PC-9 (cell line): ENCODE data around the gene THSD8. TPM values are rescaled to one million over a fixed set of nuclear protein-coding genes. Genes with fewer than 3 reads are reported as not detected.

Source experiments
- BruUV-seq: library from RNA; stranded (reverse); fragments of 400-500 nt; replicated peaks from 2 replicates; lab custom pipeline; 2021; lab: Mats Ljungman, UMichigan
- CTCF ChIA-PET: fragments of 300-600 bp; sonication (Branson Sonifier 250); formaldehyde crosslinking; loops from one replicate; lab custom pipeline; 2022; ENCODE audit warnings: antibody characterized with exemption; lab: Charles Lee
- POLR2A ChIA-PET: fragments of 300-600 bp; sonication (Branson Sonifier 250); formaldehyde crosslinking; loops from one replicate; lab custom pipeline; 2022; ENCODE audit warnings: antibody characterized with exemption; ENCODE audit not compliant: unreplicated experiment; lab: Charles Lee
- DNase-seq, 2 experiments: peaks; one replicate each; pipeline versions ENCODE4 v3.0.0 to v3.0.0-alpha.2; 2015 to 2022; ENCODE audit warnings: mixed read lengths in 1 of 2
- H2AFZ ChIP-seq: fragments of 200-600 bp; sonication (generic); 2 replicates; pipeline ENCODE4 v1.8.1; 2017; ENCODE audit warnings: antibody characterized with exemption
- H3F3A ChIP-seq: fragments of 200-600 bp; sonication (generic); 2 replicates; pipeline ENCODE4 v1.8.1; 2017; ENCODE audit warnings: antibody characterized with exemption, mild to moderate bottlenecking, low read depth; ENCODE audit not compliant: insufficient read depth
- H3K27ac ChIP-seq: fragments of 200-600 bp; sonication (generic); 2 replicates; pipeline ENCODE4 v1.6.1; 2016; ENCODE audit warnings: mixed run types
- H3K27me3 ChIP-seq: fragments of 200-600 bp; sonication (generic); 2 replicates; pipeline ENCODE4 v1.6.1; 2016; ENCODE audit warnings: low read depth, mixed run types; ENCODE audit not compliant: insufficient read depth
- H3K36me3 ChIP-seq: fragments of 200-600 bp; sonication (generic); 2 replicates; pipeline ENCODE4 v1.6.1; 2016; ENCODE audit warnings: low read depth, mixed run types
- H3K4me1 ChIP-seq: fragments of 200-600 bp; sonication (generic); replicated peaks from 2 replicates; pipeline ENCODE4 v1.6.1; 2016; ENCODE audit warnings: mixed run types; ENCODE audit not compliant: insufficient read depth
- H3K4me2 ChIP-seq: fragments of 200-600 bp; sonication (generic); 2 replicates; pipeline ENCODE4 v1.6.1; 2017; ENCODE audit warnings: mixed run types
- H3K4me3 ChIP-seq: fragments of 200-600 bp; sonication (generic); 2 replicates; pipeline ENCODE4 v1.6.1; 2016; ENCODE audit warnings: mixed run types
- H3K79me2 ChIP-seq: fragments of 200-600 bp; sonication (generic); 2 replicates; pipeline ENCODE4 v1.6.1; 2017; ENCODE audit warnings: low read depth, mixed run types
- H3K9me2 ChIP-seq: fragments of 200-600 bp; sonication (generic); 2 replicates; pipeline ENCODE4 v1.8.1; 2017; ENCODE audit warnings: mild to moderate bottlenecking; ENCODE audit not compliant: insufficient read depth
- H3K9me3 ChIP-seq: fragments of 200-600 bp; sonication (generic); 2 replicates; pipeline ENCODE4 v1.8.1; 2016; ENCODE audit warnings: low read depth; ENCODE audit not compliant: insufficient read depth
- H4K20me1 ChIP-seq: fragments of 200-600 bp; sonication (generic); 2 replicates; pipeline ENCODE4 v1.8.1; 2017; ENCODE audit not compliant: insufficient read depth
- CTCF ChIP-seq: fragments of 200-600 bp; sonication (generic); conservative IDR thresholded peaks from 2 replicates; pipeline ENCODE4 v1.6.1; 2017; ENCODE audit warnings: mixed run types, antibody characterized with exemption, mild to moderate bottlenecking, moderate library complexity
- EZH2 ChIP-seq: fragments of 200-600 bp; sonication (generic); IDR thresholded peaks from 2 replicates; pipeline ENCODE4 v1.8.0; 2017; ENCODE audit warnings: antibody characterized with exemption, low read depth
- intact Hi-C: fragments of 100-400 bp; cut with micrococcal nuclease; formaldehyde crosslinking; loops from one replicate; pipeline ENCODE4 v1.10.0; 2022; ENCODE audit not compliant: unreplicated experiment
- total RNA-seq: library from RNA; stranded (reverse); gene quantifications from 2 replicates; pipeline ENCODE4 v1.2.3, GENCODE V29; 2021

THSD8 gene
- total RNA-seq, 1 experiment from 2014 or later = 28.8 TPM

GRCh38 chr19:12794196-12794941 is 7.5 kb upstream of the THSD8 start:
- peak overlapping the region; percentile 78 for H3K27ac ChIP-seq
- no peak for DNase-seq
- peaks cover under 1% of the 10 kb centered on the region; the same call in 1 of the 2 replicates for H3K36me3 ChIP-seq
- no peaks in the 10 kb centered on the region for H3K9me3 ChIP-seq
- peaks cover 18% of the 10 kb centered on the region for H4K20me1 ChIP-seq
- no TSS peak for BruUV-seq
- intact Hi-C loops = no loop called here
- H3K4me3 ChIP-seq = peak overlapping the region; percentile 73; the same call in 1 of the 2 replicates
- no peak for TF ChIP-seq CTCF
- no peak for TF ChIP-seq EZH2
- peak overlapping the region; percentile 91 for H3K4me2 ChIP-seq
- no peaks in the 10 kb centered on the region for H3K27me3 ChIP-seq
- no peak overlapping the region for H2AFZ ChIP-seq
- H3K9me2 ChIP-seq = no peaks in the 10 kb centered on the region
- peaks cover 32% of the 10 kb centered on the region for H3K79me2 ChIP-seq
- peaks cover 73% of the 10 kb centered on the region for H3F3A ChIP-seq
- POLR2A ChIA-PET = interaction anchor here (0.7 kb wide), 3 partner anchors 29 to 43 kb away, joined by 18 to 38 read pairs (median 20); no protein-coding TSS in a partner anchor
- CTCF ChIA-PET = interaction anchor here (0.7 to 1.4 kb wide), 2 partner anchors 42 to 147 kb away, joined by 4 to 5 read pairs; no protein-coding TSS in a partner anchor
- H3K4me1 ChIP-seq = peaks cover 33% of the 10 kb centered on the region

GRCh38 chr19:12794971-12795381 is 6.9 kb upstream of the THSD8 start:
- Histone ChIP-seq H3K9me2 (no peaks in the 10 kb centered on the region), H2AFZ (no peak overlapping the region), H3K27me3 (no peaks in the 10 kb centered on the region), H3K36me3 (peaks cover 7% of the 10 kb centered on the region; the same call in 1 of the 2 replicates), H3K9me3 (no peaks in the 10 kb centered on the region), H4K20me1 (peaks cover 18% of the 10 kb centered on the region), H3K4me3 (no peak overlapping the region; the same call in 1 of the 2 replicates), H3F3A (peaks cover 78% of the 10 kb centered on the region), H3K4me2 (peak overlapping the region; percentile 91), H3K27ac (no peak overlapping the region), H3K79me2 (peaks cover 37% of the 10 kb centered on the region), H3K4me1 (peaks cover 33% of the 10 kb centered on the region)
- BruUV-seq = no TSS peak
- TF ChIP-seq EZH2 (no peak), CTCF (no peak)
- intact Hi-C loops = no loop called here
- ChIA-PET CTCF (interaction anchor here (0.7 to 1.8 kb wide), 4 partner anchors 29 to 146 kb away, joined by 4 to 14 read pairs (median 4); no protein-coding TSS in a partner anchor), POLR2A (interaction anchor here (0.7 to 1.1 kb wide), 5 partner anchors 21 to 71 kb away, joined by 4 to 38 read pairs (median 18); no protein-coding TSS in a partner anchor)
- no peak for DNase-seq
